Measurements from ENCODE around the gene RIPPLY1. TPM values are rescaled to one million over a fixed set of nuclear protein-coding genes. Genes with fewer than 3 reads are reported as not detected.

The RIPPLY1 gene
- total and polyA plus RNA-seq, 9 of the 15 experiments (the other 6 are each of a cell fraction or from before 2014, with no cell fraction given): not detected

GRCh38 chrX:106898462-106898861 is 4.7 kb downstream of the RIPPLY1 start (continued):
- TF ChIP-seq, protein P1, sequence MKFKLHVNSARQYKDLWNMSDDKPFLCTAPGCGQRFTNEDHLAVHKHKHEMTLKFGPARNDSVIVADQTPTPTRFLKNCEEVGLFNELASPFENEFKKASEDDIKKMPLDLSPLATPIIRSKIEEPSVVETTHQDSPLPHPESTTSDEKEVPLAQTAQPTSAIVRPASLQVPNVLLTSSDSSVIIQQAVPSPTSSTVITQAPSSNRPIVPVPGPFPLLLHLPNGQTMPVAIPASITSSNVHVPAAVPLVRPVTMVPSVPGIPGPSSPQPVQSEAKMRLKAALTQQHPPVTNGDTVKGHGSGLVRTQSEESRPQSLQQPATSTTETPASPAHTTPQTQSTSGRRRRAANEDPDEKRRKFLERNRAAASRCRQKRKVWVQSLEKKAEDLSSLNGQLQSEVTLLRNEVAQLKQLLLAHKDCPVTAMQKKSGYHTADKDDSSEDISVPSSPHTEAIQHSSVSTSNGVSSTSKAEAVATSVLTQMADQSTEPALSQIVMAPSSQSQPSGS (CRISPR knock-in tag; IDR thresholded peaks at IDR 0.05): no peak
- TF ChIP-seq PRDM10 (IDR thresholded peaks at IDR 0.05; ENCODE audit: partially characterized antibody): no peak
- TF ChIP-seq ZKSCAN1 (IDR thresholded peaks at IDR 0.05; ENCODE audit: low read depth, low read length): no peak
- no peak for TF ChIP-seq ESRRB (CRISPR knock-in tag; IDR thresholded peaks at IDR 0.05; ENCODE audit: borderline replicate concordance)
- peak; percentile 35 to 54 (median 36); a peak in 3 of 6 replicates for TF ChIP-seq CTCF (IDR thresholded peaks at IDR 0.05 in 2 of 3, conservative IDR thresholded peaks at IDR 0.05 in 1 of 3; ENCODE audit: insufficient read depth in 2 of 3, low read depth in 1 of 3, low read length in 3 of 3)
- peak; percentile 31 for TF ChIP-seq RBM25 (IDR thresholded peaks at IDR 0.05; ENCODE audit: low read depth, low read length, severe bottlenecking)
- no peak for TF ChIP-seq COPS2 (conservative IDR thresholded peaks at IDR 0.05)
- TF ChIP-seq RBM14 (IDR thresholded peaks at IDR 0.05; ENCODE audit: borderline replicate concordance, insufficient read depth, low read depth, low read length): no peak
- no peak for TF ChIP-seq HDAC1 (IDR thresholded peaks at IDR 0.05)
- TF ChIP-seq SIRT6 (IDR thresholded peaks at IDR 0.05; ENCODE audit: low read depth, low read length): no peak
- TF ChIP-seq CEBPB (tag; IDR thresholded peaks at IDR 0.05): no peak
- peak; percentile 26 to 46; a peak in 3 of 4 replicates for TF ChIP-seq RAD21 (CRISPR knock-in tag; conservative IDR thresholded peaks at IDR 0.05 in 1 of 2, IDR thresholded peaks at IDR 0.05 in 1 of 2)
- no peak for TF ChIP-seq POLR3G (IDR thresholded peaks at IDR 0.05; ENCODE audit: extremely low read depth, insufficient read length, insufficient replicate concordance)
- no peak for TF ChIP-seq TAF15 (IDR thresholded peaks at IDR 0.05; ENCODE audit: low read depth, low read length)
- no peak for TF ChIP-seq JUN (IDR thresholded peaks at IDR 0.05; ENCODE audit: borderline replicate concordance, low read depth, low read length)
- no peak for TF ChIP-seq JUN (CRISPR knock-in tag; IDR thresholded peaks at IDR 0.05; ENCODE audit: borderline replicate concordance)
- no peak for TF ChIP-seq BMI1 (IDR thresholded peaks at IDR 0.05; ENCODE audit: low read length)
- no peak for TF ChIP-seq NFRKB (IDR thresholded peaks at IDR 0.05; ENCODE audit: low read depth)
